Kidney (tissue), 14 donors: ENCODE measurements around the gene AJM1. TPM values are rescaled to one million over a fixed set of nuclear protein-coding genes. Genes with fewer than 3 reads are reported as not detected.

ENCODE experiments used
- DNase-seq, 5 donors: peaks; one replicate each; pipeline ENCODE4 v3.0.0-alpha.2; 2013 to 2020
- FAIRE-seq: peaks from 2 replicates; lab custom pipeline; 2012; peaks lifted over from hg19 to GRCh38; lab: Jason Lieb, UNC
- H3K27ac ChIP-seq, 2 donors: one replicate each; pipeline ENCODE4 v1.7.0; 2013; ENCODE audit warnings: low read depth in 2 of 2, low read length in 2 of 2, inconsistent platforms in 1 of 2
- H3K27me3 ChIP-seq: one replicate; pipeline ENCODE4 v1.7.1; 2013; ENCODE audit warnings: low read length, inconsistent platforms; ENCODE audit not compliant: control insufficient read depth, insufficient read depth
- H3K36me3 ChIP-seq, 3 donors: one replicate each; pipeline versions ENCODE4 v1.7.0 to v1.7.1; 2013; ENCODE audit warnings: low read length in 3 of 3, control low read depth in 1 of 3, inconsistent platforms in 1 of 3; ENCODE audit not compliant: insufficient read depth in 3 of 3, control insufficient read depth in 2 of 3
- H3K4me1 ChIP-seq, 3 donors: one replicate each; pipeline versions ENCODE4 v1.7.0 to v1.7.1; 2013; ENCODE audit warnings: low read length in 3 of 3, inconsistent platforms in 1 of 3, low read depth in 1 of 3; ENCODE audit not compliant: control insufficient read depth in 2 of 3, insufficient read depth in 2 of 3
- H3K4me3 ChIP-seq, 3 donors: one replicate each; pipeline versions ENCODE4 v1.7.0 to v1.8.1; 2013; ENCODE audit warnings: low read length in 3 of 3, control low read depth in 1 of 3, inconsistent platforms in 1 of 3
- H3K9ac ChIP-seq, 3 donors: one replicate each; pipeline versions ENCODE4 v1.7.0 to v1.7.1; 2013; ENCODE audit warnings: low read length in 3 of 3, control low read depth in 1 of 3, inconsistent platforms in 1 of 3
- H3K9me3 ChIP-seq, 3 donors: one replicate each; pipeline versions ENCODE4 v1.7.0 to v1.7.1; 2013; ENCODE audit warnings: low read length in 3 of 3, control low read depth in 1 of 3, inconsistent platforms in 1 of 3; ENCODE audit not compliant: control insufficient read depth in 2 of 3, insufficient read depth in 1 of 3
- CTCF ChIP-seq: IDR thresholded peaks from 3 replicates; pipeline ENCODE4 v1.5.1; 2012; ENCODE audit warnings: mild to moderate bottlenecking, moderate library complexity, borderline replicate concordance; ENCODE audit not compliant: insufficient read depth; ENCODE audit errors: extremely low read depth
- intact Hi-C: fragments of 100-400 bp; cut with DNase I; formaldehyde crosslinking; loops from one replicate; pipeline ENCODE4 v1.11.1; 2022
- microRNA-seq: library from miRNA; unstranded; fragments of <30 nt; microRNA quantifications from one replicate; pipeline ENCODE4 v1.2.0, GENCODE V29; 2020
- polyA plus RNA-seq: library from polyadenylated mRNA; stranded (reverse); fragments of 350-450 nt; fragmentation: Illumina TruSeq; extraction: RNeasy Lipid Tissue Mini Kit (QIAGEN cat#74804); gene quantifications from one replicate; pipeline ENCODE4 v1.2.3, GENCODE V29; 2014; ENCODE audit warnings: low read depth, low replicate concordance; ENCODE audit not compliant: insufficient read depth
- total RNA-seq: library from RNA; stranded (reverse); fragmentation: NEBNext Ultra II Directional; extraction: Animal tissue kit (Norgen Biotek cat#: 25700); gene quantifications from one replicate; pipeline ENCODE4 v1.2.1, GENCODE V29; 2021
- donor health status: control.
- donor health status: control.
- donor health status: control.
- donor health status: control.
- donor health status: control.
- donor health status: DM: yes; HTN: yes; CAD: no.
- donor health status: Normal renal cell carcinoma (clear cell type).

The AJM1 gene
- total and polyA plus RNA-seq, 2 donors from 2014 or later, result 2.5 to 5.3 TPM

- Histone ChIP-seq H3K36me3 (peaks cover 0 to 4% (median 0%) of the 10 kb centered on the region in 3 donors), H3K9me3 (no peaks in the 10 kb centered on the region), H3K4me3 (no peak overlapping the region), H3K27ac (no peak overlapping the region), H3K4me1 (peaks cover 0 to 9% (median 3%) of the 10 kb centered on the region in 3 donors), H3K9ac (no peak overlapping the region), H3K27me3 (no peaks in the 10 kb centered on the region)
- intact Hi-C loops, result no loop called here
- FAIRE-seq (no peak), DNase-seq (peak in 1 of 5 donors; percentile 38)
- no peak for TF ChIP-seq CTCF
These were observed 47.6 kb downstream of the AJM1 start for GRCh38 chr9:136889858-136890257.

- Histone ChIP-seq H3K27me3 (no peaks in the 10 kb centered on the region), H3K4me3 (no peak overlapping the region), H3K4me1 (peaks cover 0 to 8% (median 3%) of the 10 kb centered on the region in 3 donors), H3K36me3 (peaks cover 0 to 4% (median 0%) of the 10 kb centered on the region in 3 donors), H3K9me3 (no peaks in the 10 kb centered on the region), H3K9ac (no peak overlapping the region), H3K27ac (no peak overlapping the region)
- no peak for FAIRE-seq
- peak in 1 of 5 donors; percentile 54 for DNase-seq
- intact Hi-C loops, result no loop called here
- TF ChIP-seq CTCF, result no peak
These were observed 48.4 kb downstream of the AJM1 start for GRCh38 chr9:136890661-136891060.

Small RNAs within 50 kb of the gene (microRNA-seq; reads per million reads assigned to microRNA genes)
- gene MIR4292, result not detected
- gene MIR4479, result not detected

Other genes starting within 250 kb of the AJM1 start
- 140 TPM for gene EGFL7, start 179.6 kb upstream of the AJM1 start, total RNA-seq
- 137 TPM for gene EGFL7, start 179.6 kb upstream of the AJM1 start, polyA plus RNA-seq
- gene AGPAT2, start 155.0 kb upstream of the AJM1 start, total RNA-seq, result 83.6 TPM
- 73.4 TPM for gene AGPAT2, start 155.0 kb upstream of the AJM1 start, polyA plus RNA-seq
- gene DIPK1B, start 129.9 kb upstream of the AJM1 start, total RNA-seq, result 7.5 TPM
- gene DIPK1B, start 129.9 kb upstream of the AJM1 start, polyA plus RNA-seq, result 22.6 TPM
- 8.4 TPM for gene LCN10, start 99.5 kb upstream of the AJM1 start, total RNA-seq
- 3.9 TPM for gene LCN10, start 99.5 kb upstream of the AJM1 start, polyA plus RNA-seq
- 16.0 TPM for gene LCN6, start 94.0 kb upstream of the AJM1 start, total RNA-seq
- not detected for gene LCN6, start 94.0 kb upstream of the AJM1 start, polyA plus RNA-seq
- not detected for gene LCN8, start 84.2 kb upstream of the AJM1 start, total RNA-seq
- gene LCN8, start 84.2 kb upstream of the AJM1 start, polyA plus RNA-seq, result not detected
- gene LCN15, start 78.0 kb upstream of the AJM1 start, total RNA-seq, result not detected
- not detected for gene LCN15, start 78.0 kb upstream of the AJM1 start, polyA plus RNA-seq
- gene TMEM141, start 51.1 kb upstream of the AJM1 start, total RNA-seq, result 96.5 TPM
- gene TMEM141, start 51.1 kb upstream of the AJM1 start, polyA plus RNA-seq, result 403 TPM
- 0.88 TPM for gene CCDC183, start 46.1 kb upstream of the AJM1 start, total RNA-seq
- 3.1 TPM for gene CCDC183, start 46.1 kb upstream of the AJM1 start, polyA plus RNA-seq
- 70.3 TPM for gene RABL6, start 34.5 kb upstream of the AJM1 start, total RNA-seq
- 60.4 TPM for gene RABL6, start 34.5 kb upstream of the AJM1 start, polyA plus RNA-seq
- gene PHPT1, start 6.9 kb downstream of the AJM1 start, total RNA-seq, result 108 TPM
- gene PHPT1, start 6.9 kb downstream of the AJM1 start, polyA plus RNA-seq, result 283 TPM
- 8.1 TPM for gene MAMDC4, start 9.9 kb downstream of the AJM1 start, total RNA-seq
- gene MAMDC4, start 9.9 kb downstream of the AJM1 start, polyA plus RNA-seq, result 5.8 TPM
- gene EDF1, start 23.8 kb downstream of the AJM1 start, total RNA-seq, result 316 TPM
- 888 TPM for gene EDF1, start 23.8 kb downstream of the AJM1 start, polyA plus RNA-seq
- gene TRAF2, start 44.0 kb downstream of the AJM1 start, total RNA-seq, result 16.9 TPM
- 11.4 TPM for gene TRAF2, start 44.0 kb downstream of the AJM1 start, polyA plus RNA-seq
- 97.2 TPM for gene FBXW5, start 102.3 kb downstream of the AJM1 start, total RNA-seq
- 92.5 TPM for gene FBXW5, start 102.3 kb downstream of the AJM1 start, polyA plus RNA-seq
- gene C8G, start 102.8 kb downstream of the AJM1 start, total RNA-seq, result 1.9 TPM
- gene C8G, start 102.8 kb downstream of the AJM1 start, polyA plus RNA-seq, result 2.1 TPM
- 42.9 TPM for gene LCN12, start 109.8 kb downstream of the AJM1 start, total RNA-seq
- gene LCN12, start 109.8 kb downstream of the AJM1 start, polyA plus RNA-seq, result 35.5 TPM
- 236 TPM for gene PTGDS, start 135.0 kb downstream of the AJM1 start, total RNA-seq
- 709 TPM for gene PTGDS, start 135.0 kb downstream of the AJM1 start, polyA plus RNA-seq
- gene LCNL1, start 140.5 kb downstream of the AJM1 start, total RNA-seq, result 1.4 TPM
- 0.54 TPM for gene LCNL1, start 140.5 kb downstream of the AJM1 start, polyA plus RNA-seq
- gene PAXX, start 149.9 kb downstream of the AJM1 start, total RNA-seq, result 54.2 TPM
- 80.9 TPM for gene PAXX, start 149.9 kb downstream of the AJM1 start, polyA plus RNA-seq
- 4.0 TPM for gene CLIC3, start 154.1 kb downstream of the AJM1 start, total RNA-seq
- 2.1 TPM for gene CLIC3, start 154.1 kb downstream of the AJM1 start, polyA plus RNA-seq
- 72.1 TPM for gene ABCA2, start 185.8 kb downstream of the AJM1 start, total RNA-seq
- 39.2 TPM for gene ABCA2, start 185.8 kb downstream of the AJM1 start, polyA plus RNA-seq
- 0.60 TPM for gene FUT7, start 189.6 kb downstream of the AJM1 start, total RNA-seq
- gene FUT7, start 189.6 kb downstream of the AJM1 start, polyA plus RNA-seq, result not detected
- 189 TPM for gene NPDC1, start 203.7 kb downstream of the AJM1 start, total RNA-seq
- gene NPDC1, start 203.7 kb downstream of the AJM1 start, polyA plus RNA-seq, result 80.2 TPM
- 9.3 TPM for gene ENTPD2, start 211.6 kb downstream of the AJM1 start, total RNA-seq
- gene ENTPD2, start 211.6 kb downstream of the AJM1 start, polyA plus RNA-seq, result 5.5 TPM
- 2.3 TPM for gene SAPCD2, start 228.1 kb downstream of the AJM1 start, total RNA-seq
- 1.7 TPM for gene SAPCD2, start 228.1 kb downstream of the AJM1 start, polyA plus RNA-seq
- gene UAP1L1, start 235.0 kb downstream of the AJM1 start, total RNA-seq, result 12.7 TPM
- 14.4 TPM for gene UAP1L1, start 235.0 kb downstream of the AJM1 start, polyA plus RNA-seq
- gene MAN1B1, start 244.5 kb downstream of the AJM1 start, total RNA-seq, result 63.2 TPM
- gene MAN1B1, start 244.5 kb downstream of the AJM1 start, polyA plus RNA-seq, result 57.3 TPM